GM19099 (cell line): ENCODE results near the gene S100A9.

Experiments used
- POLR2A ChIP-seq: IDR thresholded peaks from 3 replicates; pipeline ENCODE4 v1.6.1; 2011; ENCODE audit warnings: low read depth; ENCODE audit not compliant: insufficient read length; ENCODE audit errors: extremely low read depth

Gene S100A9

DNA sequence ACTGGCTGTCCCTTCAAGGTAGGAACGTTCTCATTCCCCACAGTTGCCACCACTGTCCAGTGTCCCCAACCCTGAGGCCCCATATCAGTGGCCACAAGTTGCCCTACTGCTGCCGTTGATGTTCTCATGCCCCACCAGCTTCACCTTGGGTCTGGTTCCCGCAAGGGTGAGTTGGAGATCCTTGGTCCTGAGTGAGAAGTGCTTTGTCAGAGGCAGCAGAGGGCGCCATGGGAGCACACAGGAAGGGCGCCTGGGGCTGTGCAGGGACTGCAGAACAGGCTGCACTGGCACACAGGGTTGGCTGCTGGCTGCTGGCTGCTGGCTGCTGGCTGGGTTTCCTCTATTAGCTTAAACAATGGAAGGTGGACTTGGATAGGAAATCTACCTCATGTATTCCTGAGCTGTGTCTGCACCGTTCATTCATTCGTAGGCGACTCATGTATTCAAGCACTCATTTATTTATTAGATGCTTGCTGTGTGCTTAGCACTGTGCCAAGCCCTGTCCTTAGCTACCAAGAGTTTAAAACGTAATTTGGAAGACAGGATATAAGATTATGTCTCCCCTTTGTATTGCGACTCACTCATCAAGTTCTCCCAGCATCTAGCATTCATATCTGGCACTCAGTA, 2.1 kb upstream of the S100A9 start:
- no peak for TF ChIP-seq POLR2A

DNA sequence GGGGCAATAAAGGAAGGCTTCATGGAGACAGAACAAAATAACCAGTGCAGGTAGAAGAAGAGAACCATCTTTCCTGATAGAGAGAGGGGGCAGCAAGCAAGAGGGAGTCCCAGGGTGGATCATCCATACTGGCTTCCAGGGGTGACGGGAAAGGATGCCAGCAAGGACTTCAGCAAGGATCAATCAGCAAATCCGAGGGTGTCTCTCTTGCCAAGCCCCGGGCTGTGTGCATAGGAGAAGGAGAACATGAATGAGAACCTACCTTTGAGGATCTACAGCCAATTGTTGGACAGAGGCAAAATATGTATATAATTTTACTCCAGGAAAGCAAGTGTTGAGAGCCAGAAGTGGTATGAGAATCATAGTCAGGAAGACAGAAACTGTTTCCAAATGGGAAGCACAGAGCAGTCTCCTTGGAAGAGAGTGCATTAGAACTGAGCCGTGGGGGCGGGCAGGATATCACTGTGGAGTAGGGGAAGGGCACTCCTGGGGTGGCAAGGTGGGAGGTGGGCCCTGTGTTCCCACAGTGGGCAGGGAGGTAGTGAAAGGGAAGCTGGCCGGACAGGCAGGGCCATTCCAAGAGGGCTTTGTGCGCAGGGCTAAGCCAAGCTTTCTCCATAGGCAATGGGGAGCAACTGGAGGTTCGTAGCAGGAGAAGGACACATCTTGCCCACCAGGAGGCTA, 1.1 kb upstream of the S100A9 start:
- no peak for TF ChIP-seq POLR2A

DNA sequence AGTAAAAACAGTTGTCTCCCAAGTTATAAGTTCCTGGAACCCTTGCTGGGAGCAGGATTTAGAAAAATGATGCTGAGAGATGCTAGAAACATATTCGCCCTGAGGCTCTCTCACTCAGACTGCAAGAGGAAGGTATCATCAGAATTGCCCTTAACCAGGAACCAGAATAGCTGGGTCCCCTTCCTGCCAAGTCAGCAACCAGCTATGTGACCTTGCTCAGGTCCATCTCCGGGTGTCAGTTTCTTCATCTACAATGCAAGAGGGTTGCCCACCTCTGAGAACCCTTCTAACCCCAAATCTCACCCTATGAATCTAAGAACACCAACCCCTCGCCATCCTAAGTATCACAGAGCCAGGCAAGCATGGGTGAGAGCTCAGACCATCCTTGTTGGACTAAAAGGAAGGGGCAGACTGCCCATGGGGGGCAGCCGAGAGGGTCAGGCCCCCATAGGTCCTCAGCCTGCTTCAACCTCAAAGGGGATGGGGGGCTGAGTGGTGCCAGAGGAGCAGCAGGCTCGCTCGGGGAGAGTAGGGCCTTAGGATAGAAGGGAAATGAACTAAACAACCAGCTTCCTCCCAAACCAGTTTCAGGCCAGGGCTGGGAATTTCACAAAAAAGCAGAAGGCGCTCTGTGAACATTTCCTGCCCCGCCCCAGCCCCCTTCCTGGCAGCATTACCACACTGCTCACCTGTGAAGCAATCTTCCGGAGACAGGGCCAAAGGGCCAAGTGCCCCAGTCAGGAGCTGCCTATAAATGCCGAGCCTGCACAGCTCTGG, 390 bp upstream of the S100A9 start:
- TF ChIP-seq POLR2A, result no peak

DNA sequence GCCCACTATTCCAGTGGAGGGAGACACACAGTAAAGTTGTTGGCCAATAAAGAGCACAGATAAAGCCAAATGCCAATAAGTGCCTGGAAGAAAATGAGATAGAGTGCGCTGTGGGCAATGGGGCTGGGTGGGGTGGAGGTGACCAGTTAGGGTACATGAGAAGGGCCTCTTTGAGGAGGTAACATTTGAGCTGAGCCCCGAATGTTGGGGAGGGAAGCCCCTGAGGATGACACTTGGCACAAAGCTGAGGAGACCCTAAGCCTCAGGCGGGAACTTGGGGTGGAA, 979 bp downstream of the S100A9 start:
- TF ChIP-seq POLR2A, result no peak

DNA sequence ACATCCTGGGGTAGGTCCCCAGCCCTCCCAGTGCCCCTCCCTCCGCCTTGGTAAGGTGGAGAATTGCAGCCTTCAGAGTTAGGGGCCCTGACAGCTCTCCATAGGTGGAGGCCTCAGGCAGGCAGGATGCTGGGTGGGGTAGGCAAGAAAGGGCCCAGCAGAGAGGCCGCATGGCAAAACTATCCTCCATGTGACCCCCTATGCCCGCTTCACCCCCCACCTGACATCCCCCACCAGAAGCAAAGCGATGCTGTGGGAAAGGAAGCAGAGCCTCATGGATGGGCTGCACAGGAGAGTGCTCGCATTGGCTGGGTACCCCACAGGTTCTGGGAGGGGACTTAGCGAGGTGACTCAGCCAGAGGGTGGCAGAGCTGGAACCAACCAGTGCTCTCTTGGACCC, 1.6 kb downstream of the S100A9 start:
- no peak for TF ChIP-seq POLR2A

DNA sequence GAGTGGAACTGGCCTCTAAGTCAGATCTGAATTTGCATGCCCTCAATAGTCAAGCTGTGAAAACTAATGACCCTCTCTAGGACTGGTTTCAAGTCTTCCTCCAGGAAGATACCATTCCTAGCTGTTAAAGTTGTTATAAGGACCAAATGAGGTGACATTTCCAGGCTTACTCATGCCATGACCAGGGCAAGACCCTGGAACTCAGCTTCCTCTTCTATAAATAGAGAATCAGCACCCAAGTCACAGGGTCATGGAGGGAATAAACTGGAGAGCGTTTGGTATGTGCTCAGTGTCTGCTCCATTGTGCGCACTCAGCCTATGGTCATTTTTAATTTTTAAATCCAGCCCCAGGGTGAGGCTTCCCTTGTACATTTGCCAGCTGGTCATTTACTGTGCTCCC, 2.5 kb downstream of the S100A9 start:
- TF ChIP-seq POLR2A, result no peak

DNA sequence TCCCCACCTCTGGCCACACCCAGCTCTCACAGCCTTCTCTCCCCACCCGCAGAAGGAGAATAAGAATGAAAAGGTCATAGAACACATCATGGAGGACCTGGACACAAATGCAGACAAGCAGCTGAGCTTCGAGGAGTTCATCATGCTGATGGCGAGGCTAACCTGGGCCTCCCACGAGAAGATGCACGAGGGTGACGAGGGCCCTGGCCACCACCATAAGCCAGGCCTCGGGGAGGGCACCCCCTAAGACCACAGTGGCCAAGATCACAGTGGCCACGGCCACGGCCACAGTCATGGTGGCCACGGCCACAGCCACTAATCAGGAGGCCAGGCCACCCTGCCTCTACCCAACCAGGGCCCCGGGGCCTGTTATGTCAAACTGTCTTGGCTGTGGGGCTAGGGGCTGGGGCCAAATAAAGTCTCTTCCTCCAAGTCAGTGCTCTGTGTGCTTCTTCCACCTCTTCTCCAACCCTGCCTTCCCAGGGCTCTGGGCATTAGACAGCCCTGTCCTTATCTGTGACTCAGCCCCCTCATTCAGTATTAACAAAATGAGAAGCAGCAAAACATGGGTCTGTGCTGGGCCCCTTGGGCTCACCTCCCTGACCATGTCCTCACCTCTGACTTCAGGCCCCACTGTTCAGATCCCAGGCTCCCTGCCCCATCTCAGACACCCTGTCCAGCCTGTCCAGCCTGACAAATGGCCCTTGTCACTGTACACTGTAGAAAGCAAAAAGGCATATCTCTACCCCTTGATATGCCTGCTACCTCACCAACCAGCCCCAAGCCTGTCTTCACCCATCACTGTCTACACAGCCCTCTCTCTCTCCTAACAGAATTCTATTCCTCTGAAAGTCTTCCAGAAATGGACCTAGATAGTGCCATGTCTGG, 3.2 kb downstream of the S100A9 start:
- no peak for TF ChIP-seq POLR2A

DNA sequence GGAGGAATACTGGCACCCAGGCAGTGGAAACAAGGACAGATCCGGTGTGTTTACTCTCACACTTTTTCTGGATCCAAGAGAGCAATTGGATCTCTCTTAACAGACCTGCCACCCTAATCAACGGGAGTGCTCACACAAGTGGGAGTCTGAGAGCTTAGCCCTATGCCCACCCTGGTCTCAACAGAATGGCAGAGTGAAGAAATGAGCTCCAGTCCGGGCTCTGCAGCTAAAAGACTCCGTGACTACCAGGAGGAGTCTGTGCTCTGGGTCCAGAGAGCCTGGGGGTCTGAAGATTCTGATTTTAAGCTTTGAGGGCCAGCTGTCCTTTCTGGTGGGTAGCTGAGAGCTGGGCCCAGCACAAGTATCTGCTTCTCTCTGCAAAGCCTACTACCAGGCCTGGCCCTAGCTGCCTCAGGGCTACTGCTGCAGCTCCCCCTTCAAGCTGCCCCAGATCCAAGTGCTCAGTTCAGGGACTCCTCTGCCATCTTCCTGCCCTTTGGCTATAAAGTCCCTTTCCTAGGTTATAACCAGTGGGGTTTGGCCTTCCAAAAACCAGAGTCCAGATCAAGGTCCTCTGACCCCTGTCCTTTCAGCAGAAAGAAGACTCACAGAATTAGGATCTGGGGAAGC, 3.9 kb downstream of the S100A9 start:
- no peak for TF ChIP-seq POLR2A

DNA sequence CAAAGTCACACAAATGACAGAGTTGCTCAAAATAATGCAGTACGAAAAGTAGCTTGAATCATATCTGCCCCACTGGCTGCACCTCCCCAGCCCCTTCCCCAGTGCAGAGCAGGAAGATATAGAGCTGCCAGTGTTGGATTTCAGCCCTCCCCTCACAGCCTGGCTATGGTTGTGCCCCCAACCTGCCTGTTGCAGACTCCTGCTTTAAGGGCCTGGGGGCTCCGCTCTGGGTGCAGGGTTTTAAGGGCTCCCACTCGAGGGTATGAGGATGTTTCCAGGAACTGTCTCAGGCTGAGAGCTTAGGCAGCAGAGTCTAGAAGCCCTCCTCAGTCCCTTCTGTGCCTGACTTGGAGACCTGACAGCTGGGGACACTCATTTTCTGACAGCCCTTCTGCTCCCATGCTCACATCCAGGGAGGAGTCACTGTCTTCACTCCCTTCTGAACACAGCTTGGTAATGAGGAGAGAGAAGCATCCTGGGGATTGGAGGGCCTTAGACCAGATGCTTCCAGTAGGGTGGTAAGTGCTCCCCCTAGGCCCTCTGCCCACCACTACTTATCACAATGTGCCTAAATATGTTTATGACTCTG, 4.6 kb downstream of the S100A9 start:
- TF ChIP-seq POLR2A, result no peak

DNA sequence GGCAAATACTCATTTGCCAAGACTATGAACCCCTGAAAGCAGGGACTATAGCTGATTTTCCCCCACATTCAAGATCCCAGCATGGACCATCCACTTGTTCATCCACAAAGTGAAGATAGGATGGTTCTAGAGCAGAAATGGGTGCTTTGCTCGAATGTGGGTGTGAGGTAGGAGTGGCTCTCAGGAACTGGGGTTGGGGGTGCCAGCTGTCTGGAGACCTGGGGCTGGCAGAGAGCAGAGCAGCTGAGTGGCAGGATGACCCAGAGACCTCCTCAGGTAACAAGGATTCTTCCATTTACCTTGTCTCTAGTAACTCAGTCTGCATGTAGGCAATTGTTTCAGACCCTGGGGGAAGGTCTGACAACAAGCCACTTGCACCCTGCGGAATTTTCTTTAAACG, 6.0 kb downstream of the S100A9 start:
- no peak for TF ChIP-seq POLR2A

DNA sequence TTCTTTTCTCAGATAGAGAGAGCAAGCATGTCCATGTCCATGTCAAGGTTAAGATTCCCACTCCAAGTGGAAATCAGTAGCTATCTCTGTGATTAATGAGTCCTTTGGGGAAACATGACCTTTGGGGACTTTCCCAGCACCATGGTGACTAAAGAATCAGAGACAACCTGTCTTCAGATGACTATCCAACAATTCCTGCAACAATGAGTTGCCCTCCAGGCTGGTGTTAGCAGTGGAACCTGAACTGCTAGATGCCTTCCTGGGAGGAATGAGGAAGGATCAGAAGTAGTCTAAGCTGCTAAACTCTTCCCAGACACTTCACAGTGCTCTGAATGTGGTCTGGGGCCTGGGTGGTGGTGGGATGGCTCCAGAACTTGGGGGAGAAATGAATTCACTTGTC, 6.5 kb downstream of the S100A9 start:
- no peak for TF ChIP-seq POLR2A

DNA sequence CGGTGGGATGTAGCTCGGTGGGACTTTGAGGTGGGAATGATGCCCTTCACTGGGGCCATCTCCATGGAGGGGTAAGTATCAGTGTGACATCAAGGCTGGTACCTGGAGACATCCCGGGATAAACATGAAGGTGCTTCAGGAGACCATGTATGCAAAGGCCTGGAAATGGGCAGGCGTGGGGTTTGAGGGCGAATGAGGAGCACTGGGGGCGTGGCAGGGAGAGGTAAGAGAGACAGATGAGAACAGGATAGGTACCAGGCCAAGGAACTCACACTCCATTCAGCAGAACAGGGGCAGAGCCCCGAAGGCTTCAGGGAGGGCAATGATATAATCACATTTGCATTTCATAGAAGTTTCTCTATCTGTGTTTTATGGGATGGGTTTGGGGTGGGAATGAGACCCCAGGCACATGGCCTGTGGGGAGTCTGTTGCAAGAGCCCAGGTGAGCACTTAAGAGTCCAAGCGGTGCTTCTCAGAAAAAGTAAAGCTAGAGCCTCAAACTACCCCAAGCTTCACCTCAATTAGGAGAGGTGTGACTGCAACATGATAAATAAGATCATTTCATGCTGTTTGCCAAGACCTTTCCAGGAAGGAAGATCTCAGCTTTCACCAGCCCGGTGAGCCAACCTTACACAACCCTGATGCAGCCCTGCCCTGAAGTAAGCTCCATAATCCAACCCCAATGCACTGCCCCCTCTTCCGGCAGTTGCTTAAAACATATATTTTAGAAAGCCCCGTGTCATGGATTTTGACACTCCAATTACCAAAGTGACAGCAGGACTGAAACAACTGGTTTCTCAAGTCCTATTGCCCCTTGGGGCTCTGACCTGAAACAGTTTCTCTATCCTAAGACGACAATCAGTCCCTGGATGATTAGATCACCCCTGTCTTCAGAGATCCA, 7.4 kb downstream of the S100A9 start:
- TF ChIP-seq POLR2A, result no peak

DNA sequence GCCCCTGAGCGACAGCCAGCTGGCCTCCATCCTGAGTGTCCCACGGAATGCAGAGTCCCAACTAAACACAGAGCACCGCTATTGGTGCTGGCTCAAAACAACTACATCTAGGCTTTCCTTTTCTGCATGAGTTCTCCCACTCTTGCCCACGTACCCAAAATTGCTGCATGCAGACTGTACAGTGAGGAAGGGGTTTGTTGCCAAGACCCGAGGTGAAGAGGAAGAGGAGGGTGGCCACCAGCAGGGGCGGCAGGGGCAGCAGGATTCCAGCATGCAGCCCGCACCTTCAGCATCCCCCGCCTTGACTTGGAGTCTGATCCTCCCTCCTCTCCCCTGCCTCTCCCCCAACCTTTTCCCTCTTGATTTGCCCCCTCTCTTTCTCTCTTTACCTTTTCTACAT, 8.0 kb downstream of the S100A9 start:
- no peak for TF ChIP-seq POLR2A
